Esophagus squamous epithelium (tissue), 5 donors: ENCODE measurements around the gene HOXB13. TPM values are rescaled to one million over a fixed set of nuclear protein-coding genes. Genes with fewer than 3 reads are reported as not detected.

Experiments
- DNase-seq: peaks from one replicate; lab custom pipeline; 2025; lab: John Stamatoyannopoulos, UW
- H3K27ac ChIP-seq, 4 donors: fragments of 200-600 bp; sonication (generic); one replicate each; pipeline ENCODE4 v1.5.1; 2016 to 2019; ENCODE audit warnings: mild to moderate bottlenecking in 1 of 4
- H3K27me3 ChIP-seq, 4 donors: fragments of 200-600 bp; sonication (generic); 1 replicate in 3 of 4; 2 replicates in 1 of 4; pipeline versions ENCODE4 v1.5.1 to v1.6.0; 2017 to 2021; ENCODE audit warnings: antibody characterized with exemption in 1 of 4
- H3K36me3 ChIP-seq, 3 donors: fragments of 200-600 bp; sonication (generic); one replicate each; pipeline ENCODE4 v1.5.1; 2016 to 2019
- H3K4me1 ChIP-seq, 3 donors: fragments of 200-600 bp; sonication (generic); one replicate each; pipeline ENCODE4 v1.5.1; 2017 to 2019
- H3K4me3 ChIP-seq, 4 donors: fragments of 200-600 bp; sonication (generic); 1 replicate in 3 of 4; 2 replicates in 1 of 4; pipeline ENCODE4 v1.5.1; 2016 to 2019; ENCODE audit warnings: mild to moderate bottlenecking in 2 of 4, moderate library complexity in 1 of 4
- H3K9me3 ChIP-seq, 3 donors: fragments of 200-600 bp; sonication (generic); one replicate each; pipeline ENCODE4 v1.5.1; 2016 to 2019
- CTCF ChIP-seq, 6 experiments: fragments of 450-650 bp in 4 of 6; fragments of 200-600 bp in 2 of 6; sonication (generic) in 2 of 6; IDR thresholded peaks; one replicate each; pipeline ENCODE4 v1.5.1; 2016 to 2019; ENCODE audit warnings: antibody characterized with exemption in 6 of 6, mild to moderate bottlenecking in 4 of 6, moderate library complexity in 4 of 6
- POLR2A ChIP-seq, 4 donors: fragments of 450-650 bp; IDR thresholded peaks; one replicate each; pipeline ENCODE4 v1.6.1; 2017; ENCODE audit warnings: antibody characterized with exemption in 4 of 4, mild to moderate bottlenecking in 4 of 4, moderate library complexity in 3 of 4
- WGBS, 2 donors: methylation state at CpG; one replicate each; pipeline ENCODE4 v1.1.5; 2018; 5-methylcytosine and 5-hydroxymethylcytosine counted together
- intact Hi-C: fragments of 100-400 bp; cut with DNase I; formaldehyde crosslinking; loops from one replicate; pipeline ENCODE4 v1.15.0; 2022
- total RNA-seq, 4 donors: library from RNA; depleted of rRNA; stranded (reverse); fragments of >200 nt; gene quantifications; one replicate each; pipeline ENCODE4 v1.1.0, GENCODE V29; 2016
- donor health status: DM: yes; HTN: yes; CAD: no.

Gene HOXB13
- total RNA-seq, 4 donors from 2014 or later = not detected

GRCh38 chr17:48715496-48716399, 12.8 kb downstream of the HOXB13 start:
- intact Hi-C loops = no loop called here
- Histone ChIP-seq H3K4me1 (peaks cover 3 to 19% (median 14%) of the 10 kb centered on the region in 3 donors), H3K36me3 (no peaks in the 10 kb centered on the region), H3K27ac (no peak overlapping the region), H3K27me3 (peaks cover 28 to 100% (median 45%) of the 10 kb centered on the region in 4 donors), H3K4me3 (no peak overlapping the region), H3K9me3 (no peaks in the 10 kb centered on the region)
- WGBS, 2 donors = 36 to 39% methylated on average over 5 of the region's 5 CpGs
- DNase-seq = no peak
- no peak for TF ChIP-seq CTCF (IDR thresholded peaks at IDR 0.05)
- no peak for TF ChIP-seq POLR2A (IDR thresholded peaks at IDR 0.05)

GRCh38 chr17:48711128-48711527, 17.4 kb downstream of the HOXB13 start:
- 41 to 42% methylated on average over 3 to 4 of the region's 4 CpGs for WGBS, 2 donors
- H3K27ac ChIP-seq = no peak overlapping the region
- intact Hi-C loops = no loop called here
- no peak overlapping the region for H3K4me3 ChIP-seq
- H3K9me3 ChIP-seq = no peaks in the 10 kb centered on the region
- no peaks in the 10 kb centered on the region for H3K36me3 ChIP-seq
- H3K27me3 ChIP-seq = peaks cover 0 to 100% (median 12%) of the 10 kb centered on the region in 4 donors
- H3K4me1 ChIP-seq = no peaks in the 10 kb centered on the region
- TF ChIP-seq CTCF (IDR thresholded peaks at IDR 0.05) (no peak), POLR2A (IDR thresholded peaks at IDR 0.05) (no peak)
- DNase-seq = no peak

GRCh38 chr17:48704361-48705248, 23.9 kb downstream of the HOXB13 start:
- H3K27me3 ChIP-seq = peaks cover 0 to 99% (median 6%) of the 10 kb centered on the region in 4 donors
- H3K4me1 ChIP-seq = no peaks in the 10 kb centered on the region
- DNase-seq = no peak
- no peak for TF ChIP-seq POLR2A (IDR thresholded peaks at IDR 0.05)
- no peak for TF ChIP-seq CTCF (IDR thresholded peaks at IDR 0.05)
- H3K27ac ChIP-seq = no peak overlapping the region
- H3K36me3 ChIP-seq = no peaks in the 10 kb centered on the region
- H3K4me3 ChIP-seq = no peak overlapping the region
- 67 to 70% methylated on average over 9 to 11 of the region's 11 CpGs for WGBS, 2 donors
- intact Hi-C loops = no loop called here
- H3K9me3 ChIP-seq = no peaks in the 10 kb centered on the region

GRCh38 chr17:48701864-48702532, 26.6 kb downstream of the HOXB13 start:
- no peaks in the 10 kb centered on the region for H3K36me3 ChIP-seq
- intact Hi-C loops = no loop called here
- no peaks in the 10 kb centered on the region for H3K4me1 ChIP-seq
- H3K4me3 ChIP-seq = no peak overlapping the region
- H3K27ac ChIP-seq = no peak overlapping the region
- WGBS, 2 donors = 82 to 87% methylated on average over 7 to 10 of the region's 10 CpGs
- TF ChIP-seq POLR2A (IDR thresholded peaks at IDR 0.05) (no peak), CTCF (IDR thresholded peaks at IDR 0.05) (no peak)
- peaks cover 0 to 99% (median 4%) of the 10 kb centered on the region in 4 donors for H3K27me3 ChIP-seq
- no peaks in the 10 kb centered on the region for H3K9me3 ChIP-seq
- DNase-seq = no peak
